Astrocyte of the spinal cord (primary cell): Measurements from ENCODE around the gene ZMPSTE24.
"Not testable (repeated sequence)": the region's sequence is repeated elsewhere in the genome, so short reads cannot be mapped to it uniquely, and the experiment has no call there.

ENCODE experiments used
- DNase-seq: peaks from one replicate; pipeline ENCODE4 v3.0.0; 2011; ENCODE audit warnings: low read depth, low spot score
- H3K4me3 ChIP-seq: 2 replicates; pipeline ENCODE4 v1.5.1; 2011; ENCODE audit warnings: low read depth, mild to moderate bottlenecking, low read length, moderate library complexity
- CTCF ChIP-seq: IDR thresholded peaks from 2 replicates; pipeline ENCODE4 v1.5.1; 2012; ENCODE audit warnings: low read depth, mild to moderate bottlenecking, low read length, inconsistent platforms
- in situ Hi-C: cut with HindIII; loops from 2 replicates; pipeline ENCODE4 v1.10.0; 2017; ENCODE audit warnings: low sequenced_read_pairs

ZMPSTE24 gene

GRCh38 chr1:40341491-40342380, 83.7 kb downstream of the ZMPSTE24 start:
- in situ Hi-C loops = no loop called here
- DNase-seq = no peak
- H3K4me3 ChIP-seq = no peak overlapping the region
- no peak for TF ChIP-seq CTCF

- DNase-seq, H3K4me3 ChIP-seq, in situ Hi-C loops: not testable (repeated sequence)
Measured at GRCh38 chr1:40342381-40342717, 84.3 kb downstream of the ZMPSTE24 start.
